Panc1 (cell line): Measurements from ENCODE around the gene PDE11A.

Experiments
- POLR2AphosphoS5 ChIP-seq: IDR thresholded peaks from 2 replicates; pipeline ENCODE4 v1.6.1; 2012; ENCODE audit warnings: mild to moderate bottlenecking, low read depth, low read length, moderate library complexity
- TCF7L2 ChIP-seq: IDR thresholded peaks from 2 replicates; pipeline ENCODE4 v1.6.1; 2011; ENCODE audit warnings: mild to moderate bottlenecking, low read depth, low read length, inconsistent platforms
- TF ChIP-seq, protein P1 (sequence below): fragments of 450-650 bp; IDR thresholded peaks from 2 replicates; pipeline ENCODE4 v1.5.1; 2017; ENCODE audit warnings: mild to moderate bottlenecking

DNA sequence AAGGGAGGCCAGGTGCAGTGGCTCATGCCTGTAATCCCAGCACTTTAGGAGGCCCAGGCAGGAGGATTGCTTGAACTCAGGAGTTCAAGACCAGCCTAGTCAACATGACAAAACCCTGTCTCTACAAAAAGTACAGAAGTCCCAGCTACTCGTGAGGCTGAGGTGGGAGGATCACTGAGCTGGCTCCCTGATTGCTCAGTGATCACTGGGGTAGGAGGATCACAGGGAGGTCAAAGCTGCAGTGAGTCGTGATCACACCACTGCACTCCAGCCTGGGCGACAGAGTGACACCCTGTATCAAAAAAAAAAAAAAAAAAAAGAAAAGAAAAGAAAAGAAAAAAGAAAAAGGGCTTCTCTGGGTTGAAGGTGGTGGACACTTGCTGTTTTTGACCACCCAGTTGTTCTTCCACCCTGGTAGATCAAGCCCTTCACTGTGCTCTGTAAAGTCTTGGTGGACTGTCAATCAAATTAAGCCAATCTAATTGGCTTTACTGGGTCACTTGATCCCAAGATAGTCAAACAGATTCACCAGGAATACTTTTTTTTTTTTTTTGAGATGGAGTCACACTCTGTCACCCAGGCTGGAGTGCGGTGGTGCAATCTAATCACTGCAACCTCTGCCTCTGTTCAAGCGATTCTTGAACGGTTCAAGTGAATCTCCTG, 488.4 kb downstream of the PDE11A start:
- TF ChIP-seq, protein P1, sequence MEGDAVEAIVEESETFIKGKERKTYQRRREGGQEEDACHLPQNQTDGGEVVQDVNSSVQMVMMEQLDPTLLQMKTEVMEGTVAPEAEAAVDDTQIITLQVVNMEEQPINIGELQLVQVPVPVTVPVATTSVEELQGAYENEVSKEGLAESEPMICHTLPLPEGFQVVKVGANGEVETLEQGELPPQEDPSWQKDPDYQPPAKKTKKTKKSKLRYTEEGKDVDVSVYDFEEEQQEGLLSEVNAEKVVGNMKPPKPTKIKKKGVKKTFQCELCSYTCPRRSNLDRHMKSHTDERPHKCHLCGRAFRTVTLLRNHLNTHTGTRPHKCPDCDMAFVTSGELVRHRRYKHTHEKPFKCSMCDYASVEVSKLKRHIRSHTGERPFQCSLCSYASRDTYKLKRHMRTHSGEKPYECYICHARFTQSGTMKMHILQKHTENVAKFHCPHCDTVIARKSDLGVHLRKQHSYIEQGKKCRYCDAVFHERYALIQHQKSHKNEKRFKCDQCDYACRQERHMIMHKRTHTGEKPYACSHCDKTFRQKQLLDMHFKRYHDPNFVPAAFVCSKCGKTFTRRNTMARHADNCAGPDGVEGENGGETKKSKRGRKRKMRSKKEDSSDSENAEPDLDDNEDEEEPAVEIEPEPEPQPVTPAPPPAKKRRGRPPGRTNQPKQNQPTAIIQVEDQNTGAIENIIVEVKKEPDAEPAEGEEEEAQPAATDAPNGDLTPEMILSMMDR: no peak
- TF ChIP-seq POLR2AphosphoS5 (no peak), TCF7L2 (no peak)
